Mesodermal cell (in vitro differentiated cells): Measurements from ENCODE around the gene SPECC1.
"Not testable (repeated sequence)": the region's sequence is repeated elsewhere in the genome, so short reads cannot be mapped to it uniquely, and the experiment has no call there.

Experiments
- H3K27ac ChIP-seq: 2 replicates; pipeline ENCODE4 v1.7.0; 2013; ENCODE audit warnings: mild to moderate bottlenecking, low read depth, low read length, moderate library complexity; ENCODE audit not compliant: severe bottlenecking
- H3K36me3 ChIP-seq: 2 replicates; pipeline ENCODE4 v1.7.1; 2013; ENCODE audit warnings: mild to moderate bottlenecking, low read length, moderate library complexity; ENCODE audit not compliant: control insufficient read depth, insufficient read depth
- H3K4me1 ChIP-seq: one replicate; pipeline ENCODE4 v1.7.1; 2013; ENCODE audit warnings: mild to moderate bottlenecking, low read length; ENCODE audit not compliant: insufficient read depth, control insufficient read depth, poor library complexity, severe bottlenecking
- H3K4me3 ChIP-seq: 2 replicates; pipeline ENCODE4 v1.7.0; 2013; ENCODE audit warnings: low read length, control low read depth, mild to moderate bottlenecking; ENCODE audit not compliant: insufficient read depth, poor library complexity, severe bottlenecking; ENCODE audit errors: extremely low read depth
- H3K9me3 ChIP-seq: 2 replicates; pipeline ENCODE4 v1.7.1; 2013; ENCODE audit warnings: mild to moderate bottlenecking, low read length, moderate library complexity; ENCODE audit not compliant: control insufficient read depth
- WGBS, 2 experiments: methylation state at CpG; one replicate each; pipeline ENCODE4 v1.1.5; 2013; ENCODE audit warnings: missing lambda C conversion rate in 2 of 2; ENCODE audit not compliant: insufficient coverage in 2 of 2; 5-methylcytosine and 5-hydroxymethylcytosine counted together

Gene SPECC1

DNA sequence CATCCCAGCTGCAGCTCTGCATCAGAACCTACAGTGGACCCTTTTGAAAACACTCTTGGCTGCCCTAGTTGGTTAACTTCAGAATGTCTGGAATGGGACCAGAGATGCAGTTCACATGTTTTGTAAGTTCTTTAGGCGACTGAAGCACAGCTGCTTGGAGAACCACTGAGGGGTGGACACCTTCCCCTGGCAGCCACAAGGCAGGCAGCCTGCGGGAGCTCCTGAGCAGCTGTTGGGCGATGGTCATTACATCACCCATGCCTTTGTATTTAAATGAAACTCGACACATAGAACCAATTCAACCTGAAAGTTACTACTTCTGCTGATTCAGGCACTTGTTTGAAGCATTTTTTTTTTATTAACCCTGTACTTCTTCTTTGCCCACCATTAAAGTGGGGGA, 306.7 kb downstream of the SPECC1 start:
- Histone ChIP-seq H3K4me1 (no peaks in the 10 kb centered on the region), H3K27ac (no peak overlapping the region), H3K9me3 (no peaks in the 10 kb centered on the region), H3K36me3 (peaks cover 38% of the 10 kb centered on the region), H3K4me3 (no peak overlapping the region)
- 89 to 93% methylated on average over 4 of the region's 4 CpGs for WGBS, 2 experiments

DNA sequence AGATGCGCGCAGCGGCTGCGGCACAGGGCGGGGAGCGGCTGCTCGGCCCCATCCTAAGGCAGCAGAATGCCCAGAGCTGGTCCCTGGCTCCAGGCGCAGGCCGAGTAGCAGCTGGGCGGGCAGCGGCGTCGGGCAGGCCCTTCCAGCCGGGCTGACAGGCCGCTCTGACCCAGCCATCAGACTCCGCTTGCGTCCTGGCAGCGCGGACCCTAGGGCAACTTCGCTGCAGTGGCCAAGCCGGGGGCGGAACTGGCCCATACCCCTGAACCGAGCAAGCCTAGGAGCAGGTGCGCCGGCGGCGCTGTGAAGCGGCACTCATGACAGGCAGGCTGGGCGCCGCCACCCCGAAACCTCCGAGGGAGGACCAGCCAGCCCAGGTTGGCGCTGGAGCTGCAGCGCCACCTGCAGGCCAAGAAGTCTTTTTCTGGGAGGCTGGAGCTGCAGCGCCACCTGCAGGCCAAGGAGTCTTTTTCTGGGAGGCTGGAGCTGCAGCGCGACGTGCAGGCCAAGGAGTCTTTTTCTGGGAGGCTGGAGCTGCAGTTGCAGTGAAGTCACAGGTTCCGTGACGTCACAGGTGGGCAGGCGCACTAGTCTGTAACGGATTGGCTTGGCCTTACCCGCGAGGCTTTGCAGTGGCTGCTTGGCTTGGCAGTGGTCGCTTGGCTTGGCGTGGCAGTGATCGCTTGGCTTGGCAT, 311.5 kb downstream of the SPECC1 start:
- H3K9me3 ChIP-seq, H3K4me1 ChIP-seq, H3K4me3 ChIP-seq, H3K36me3 ChIP-seq, H3K27ac ChIP-seq: not testable (repeated sequence)
- 71 to 72% methylated on average over 30 to 40 of the region's 47 CpGs for WGBS, 2 experiments

DNA sequence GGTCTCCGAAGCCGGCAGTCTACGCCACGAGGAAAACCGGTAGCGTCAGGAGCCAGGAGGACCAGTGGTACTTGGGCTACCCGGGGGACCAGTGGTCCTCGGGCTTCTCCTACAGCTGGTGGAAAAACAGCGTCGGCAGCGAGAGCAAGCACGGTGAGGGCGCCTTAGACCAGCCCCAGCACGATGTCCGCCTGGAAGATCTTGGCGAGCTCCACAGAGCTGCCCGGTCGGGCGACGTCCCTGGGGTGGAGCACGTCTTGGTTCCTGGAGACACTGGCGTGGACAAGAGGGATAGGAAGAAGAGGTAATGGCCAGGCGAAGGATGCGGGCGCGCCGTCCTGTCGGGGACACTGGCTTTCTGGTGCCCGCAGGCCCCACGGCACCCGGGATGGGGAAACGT, 312.2 kb downstream of the SPECC1 start:
- not testable (repeated sequence) for H3K4me3 ChIP-seq, H3K36me3 ChIP-seq, H3K9me3 ChIP-seq, H3K4me1 ChIP-seq, H3K27ac ChIP-seq
- 97 to 100% methylated on average over 2 to 14 of the region's 32 CpGs for WGBS, 2 experiments

DNA sequence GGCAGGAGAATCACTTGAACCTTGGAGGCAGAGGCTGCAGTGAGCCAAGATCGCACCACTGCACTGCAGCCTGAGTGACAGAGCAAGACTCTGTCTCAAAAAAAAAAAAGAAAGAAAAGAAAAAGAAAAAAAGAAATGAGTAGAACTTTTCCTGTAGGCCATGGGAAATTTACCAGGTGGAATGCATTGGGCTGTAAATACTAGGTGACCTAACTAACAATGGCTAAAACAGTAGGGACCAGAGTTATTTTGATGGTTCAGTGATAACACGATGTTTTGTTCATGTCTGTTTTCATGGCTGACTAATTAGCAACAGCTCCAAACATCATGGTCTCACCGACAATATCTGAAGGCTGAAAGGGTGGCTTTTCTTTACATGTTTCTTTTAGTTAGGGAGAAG, 318.6 kb downstream of the SPECC1 start:
- WGBS, 2 experiments = 100% methylated on average over 1 of the region's 3 CpGs
- not testable (repeated sequence) for H3K27ac ChIP-seq, H3K9me3 ChIP-seq, H3K4me3 ChIP-seq, H3K4me1 ChIP-seq, H3K36me3 ChIP-seq

DNA sequence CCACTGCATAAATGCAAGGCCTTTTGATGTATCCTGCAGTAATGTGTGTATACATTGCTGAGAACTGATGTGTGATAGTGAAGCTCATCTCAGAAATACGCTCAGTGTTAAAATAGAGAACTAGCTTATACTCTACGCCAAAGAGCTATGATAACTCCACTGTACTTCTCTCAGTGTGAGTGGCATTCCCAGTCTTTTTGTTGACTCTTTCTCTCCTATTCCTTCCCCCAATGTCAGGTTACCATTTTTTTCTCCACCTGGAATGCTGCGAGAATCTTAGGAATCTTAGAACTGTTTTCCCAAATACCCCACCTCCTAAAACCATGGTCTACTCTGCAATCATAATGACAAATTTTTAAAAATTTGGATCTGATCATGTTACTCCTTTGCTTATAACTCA, 342.2 kb downstream of the SPECC1 start:
- not testable (repeated sequence) for H3K9me3 ChIP-seq, H3K36me3 ChIP-seq, H3K4me1 ChIP-seq, H3K4me3 ChIP-seq, H3K27ac ChIP-seq
- no CpG with 5 or more reads among the region's 3 CpGs for whole genome bisulfite sequencing, 2 experiments

DNA sequence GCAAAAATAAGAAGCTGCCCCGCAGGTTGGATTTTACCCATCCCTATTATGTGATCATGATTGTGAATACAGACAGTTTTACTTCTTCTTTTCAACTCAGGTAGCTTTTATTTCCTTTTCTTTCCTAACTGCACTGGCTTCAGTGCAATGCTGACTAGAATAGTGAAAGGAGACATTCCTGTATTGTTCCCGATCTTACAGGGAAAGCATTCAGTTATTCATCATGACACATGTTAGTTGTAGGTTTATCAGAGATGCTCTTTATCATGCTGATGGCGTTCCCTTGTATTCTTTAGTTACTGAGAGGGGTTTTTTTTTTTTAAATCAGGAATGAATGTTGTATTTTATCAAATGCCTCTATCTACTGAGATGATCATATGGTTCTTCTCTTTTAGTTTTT, 343.4 kb downstream of the SPECC1 start:
- H3K9me3 ChIP-seq, H3K27ac ChIP-seq, H3K36me3 ChIP-seq, H3K4me3 ChIP-seq, H3K4me1 ChIP-seq: not testable (repeated sequence)
- WGBS, 2 experiments = no CpG with 5 or more reads among the region's 3 CpGs

DNA sequence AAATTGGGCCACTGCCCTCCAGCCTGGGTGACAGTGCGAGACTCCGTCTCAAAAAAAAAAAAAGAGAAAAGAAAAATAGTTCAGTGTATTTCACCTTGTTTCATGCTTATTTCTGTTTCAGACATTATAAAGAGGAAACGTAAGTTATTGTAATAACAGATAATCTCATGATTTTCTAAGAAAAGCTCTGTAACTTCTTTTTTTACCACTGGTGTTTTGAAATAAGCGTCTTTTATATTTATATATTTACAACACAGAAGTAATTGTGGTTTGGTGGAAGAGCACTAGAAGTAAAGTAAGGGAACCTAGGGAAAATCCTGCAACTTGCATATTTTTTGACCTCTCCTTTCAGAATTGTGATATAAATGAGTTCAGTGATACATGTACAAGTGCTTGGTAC, 354.7 kb downstream of the SPECC1 start:
- H3K27ac ChIP-seq, H3K4me3 ChIP-seq, H3K9me3 ChIP-seq, H3K36me3 ChIP-seq, H3K4me1 ChIP-seq: not testable (repeated sequence)
- WGBS, 2 experiments = no CpG with 5 or more reads among the region's 4 CpGs
